ENCODE measurements around the gene FOXJ2.
A peak's percentile ranks its signal among the peaks of the same experiment; 100 is the strongest.
"Not testable (repeated sequence)": the region's sequence is repeated elsewhere in the genome, so short reads cannot be mapped to it uniquely, and the experiment has no call there.

Gene FOXJ2

DNA sequence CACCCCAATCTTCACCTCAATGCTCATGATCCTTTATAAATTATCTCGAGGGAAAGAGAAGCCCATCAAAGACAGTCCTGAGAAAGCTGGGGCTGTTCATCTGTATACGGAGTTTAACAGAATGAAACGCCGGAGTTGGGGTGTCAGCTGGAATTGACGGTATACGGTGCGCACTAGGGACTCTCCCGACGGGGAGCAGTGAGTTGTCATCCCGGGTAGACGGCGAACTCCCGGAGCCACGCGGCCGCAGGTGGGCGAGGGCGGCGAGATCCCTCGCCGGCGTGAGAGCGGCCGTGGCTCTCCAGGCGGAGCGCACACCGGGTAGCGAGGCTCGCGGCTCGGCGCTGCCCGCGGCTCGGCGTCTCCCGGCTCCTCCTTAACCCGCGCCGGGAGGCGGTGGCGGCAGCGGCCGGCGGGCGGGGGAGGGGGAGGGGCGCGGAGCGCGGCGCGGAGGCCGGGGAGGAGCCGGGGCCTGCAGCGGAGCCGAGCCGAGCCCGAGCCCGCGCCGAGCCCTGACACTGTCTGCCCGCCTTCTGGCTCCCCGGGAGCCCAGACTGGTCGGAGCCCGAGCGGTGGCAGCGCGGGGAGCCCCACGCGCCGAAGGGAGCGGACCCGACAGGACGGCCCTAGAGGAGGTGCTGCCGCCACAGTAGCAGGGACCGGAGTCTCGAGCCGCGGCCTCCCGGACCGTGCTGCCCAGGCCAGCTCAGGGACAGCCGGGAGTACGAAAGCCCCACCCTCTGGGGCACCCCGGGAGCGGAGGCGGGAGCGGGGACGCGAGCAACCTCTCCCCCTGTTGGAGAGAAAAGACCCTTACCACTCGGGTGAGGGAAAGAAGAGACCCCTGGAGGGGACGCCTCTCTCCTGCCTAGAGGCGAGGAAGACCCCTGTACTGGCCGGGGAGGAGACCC, at the start of gene FOXJ2:
Gene FOXJ2, plus strand, starts transcription at position 475 of the 911 bp plus-strand sequence. CDS start 7,117 bp downstream, outside the sequence.
- FAIRE-seq = no peak

DNA sequence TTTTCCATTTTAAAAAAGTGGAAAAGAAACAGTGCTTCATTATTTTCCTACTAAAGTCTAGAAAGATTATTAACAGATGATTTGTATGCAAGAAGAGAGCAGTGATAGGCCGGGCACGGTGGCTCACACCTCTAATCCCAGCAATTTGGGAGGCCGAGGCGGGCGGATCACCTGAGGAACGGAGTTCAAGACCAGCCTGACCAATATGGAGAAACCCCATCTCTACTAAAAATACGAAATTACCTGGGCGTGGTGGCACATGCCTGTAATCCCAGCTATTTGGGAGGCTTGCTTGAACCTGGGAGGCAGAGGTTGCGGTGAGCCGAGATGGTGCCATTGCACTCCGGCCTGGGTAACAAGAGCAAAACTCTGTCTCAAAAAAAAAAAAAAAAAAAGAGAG, 49.5 kb upstream of the FOXJ2 start:
- not testable (repeated sequence) for FAIRE-seq

DNA sequence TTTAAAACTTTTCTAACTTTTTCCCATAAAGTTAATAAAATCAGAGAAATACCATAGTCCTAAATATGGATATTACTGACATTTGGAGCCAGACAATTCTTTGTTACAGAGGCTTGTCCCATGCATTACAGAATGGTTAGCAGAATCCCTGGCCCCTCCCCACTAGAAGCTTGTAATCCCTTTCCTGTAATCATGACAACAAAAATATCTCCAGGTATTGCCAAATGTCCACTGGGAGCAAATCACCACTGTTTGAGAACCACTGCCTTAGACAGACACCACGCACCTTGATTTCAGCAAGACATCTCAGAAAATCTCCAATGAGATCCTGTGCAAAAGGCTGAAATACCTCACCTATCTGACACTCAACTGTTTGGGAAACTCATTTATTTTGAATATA, 49.1 kb upstream of the FOXJ2 start:
- not testable (repeated sequence) for FAIRE-seq

DNA sequence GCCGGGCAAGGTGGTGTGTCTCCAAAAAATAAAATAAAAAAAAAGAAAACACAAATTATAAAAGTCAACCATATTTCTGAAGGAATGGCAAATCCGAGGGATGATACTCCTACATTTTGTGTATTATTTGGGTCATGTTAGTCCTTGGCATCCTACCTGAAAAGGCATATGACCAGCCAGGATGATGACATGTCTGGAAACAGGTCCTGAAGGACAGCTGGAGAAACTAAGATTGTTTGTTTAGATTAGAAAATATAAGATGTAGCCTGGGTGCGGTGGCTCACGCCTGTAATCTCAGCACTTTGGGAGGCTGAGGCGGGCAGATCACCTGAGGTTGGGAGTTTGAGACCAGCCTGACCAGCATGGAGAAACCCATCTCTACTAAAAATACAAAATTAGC, 47.6 kb upstream of the FOXJ2 start:
- no peak for FAIRE-seq

DNA sequence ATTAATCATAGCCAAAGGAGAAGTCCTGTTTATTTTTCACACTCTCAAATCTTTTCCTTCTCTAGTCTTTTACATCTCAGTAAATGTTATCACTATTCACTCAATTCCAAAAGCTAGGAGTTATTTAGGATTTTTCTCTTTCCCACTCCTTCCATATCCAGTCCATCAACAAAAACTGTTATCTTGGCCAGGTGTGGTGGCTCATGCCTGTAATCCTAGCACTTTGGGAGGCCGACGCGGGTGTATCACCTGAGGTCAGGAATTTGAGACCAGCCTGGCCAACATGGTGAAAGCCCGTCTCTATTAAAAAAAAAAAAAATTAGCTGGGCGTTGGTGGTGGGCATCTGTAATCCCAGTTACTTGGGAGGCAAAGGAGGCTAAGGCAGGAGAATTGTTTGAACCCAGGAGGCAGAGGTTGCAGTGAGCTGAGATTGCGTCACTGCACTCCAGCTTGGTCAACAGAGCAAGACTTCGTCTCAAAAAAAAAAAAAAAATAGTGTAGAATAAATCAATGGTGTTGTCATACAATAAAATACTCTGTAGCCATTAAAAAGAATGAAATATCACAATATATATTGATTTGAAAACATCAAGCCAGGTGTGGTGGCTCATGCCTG, 46.6 kb upstream of the FOXJ2 start:
- no peak for FAIRE-seq

DNA sequence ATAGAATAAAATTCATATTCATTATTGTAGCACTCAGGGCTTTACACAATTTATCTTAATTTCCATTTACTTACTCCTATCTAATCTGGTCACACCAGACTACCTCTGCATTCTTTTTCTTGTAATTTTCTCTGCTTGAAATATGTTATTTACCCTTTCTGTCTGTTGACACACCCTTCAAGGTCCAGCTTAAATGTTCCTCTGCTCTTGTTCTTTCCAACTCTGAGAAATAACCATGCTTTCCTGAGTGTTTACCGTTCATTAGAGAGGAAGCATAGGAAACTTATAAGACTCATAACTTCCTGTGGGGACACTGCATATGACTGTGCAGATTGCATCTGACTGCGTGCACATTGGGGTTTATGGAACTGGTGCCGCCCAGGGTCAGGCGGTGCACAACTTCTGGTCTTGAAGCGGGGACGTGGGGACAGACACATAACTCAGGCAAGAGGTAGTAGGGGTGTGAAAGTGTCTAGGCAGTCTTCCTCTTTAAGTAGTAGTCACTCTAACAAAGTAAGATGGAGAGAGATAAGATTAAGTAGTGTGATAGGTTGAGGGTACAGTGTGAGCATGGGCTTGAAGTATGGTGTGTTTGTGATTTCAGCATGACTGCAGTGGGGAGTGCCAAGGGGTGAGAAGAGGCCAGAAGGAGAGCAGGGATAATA, 42.6 kb upstream of the FOXJ2 start:
- FAIRE-seq = no peak

DNA sequence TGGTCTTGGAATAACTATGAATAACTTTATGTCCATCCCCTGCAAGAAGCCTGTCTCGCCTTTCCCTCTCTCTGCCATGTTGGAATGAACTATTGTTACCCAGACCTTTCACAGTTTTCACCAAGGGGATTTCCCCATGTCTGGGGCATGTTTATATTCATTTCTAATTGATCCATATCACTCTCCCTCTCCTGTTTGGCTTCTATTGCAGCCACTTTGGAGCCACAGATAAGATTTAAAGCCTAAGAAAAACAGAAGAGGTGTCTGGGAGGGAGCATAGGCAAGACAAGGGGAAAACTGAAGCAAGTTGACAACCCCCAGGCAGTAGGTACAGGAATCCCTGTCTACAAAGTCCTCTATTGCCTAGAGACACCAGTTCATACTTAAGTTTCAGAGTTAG, 41.0 kb upstream of the FOXJ2 start:
- FAIRE-seq = no peak

DNA sequence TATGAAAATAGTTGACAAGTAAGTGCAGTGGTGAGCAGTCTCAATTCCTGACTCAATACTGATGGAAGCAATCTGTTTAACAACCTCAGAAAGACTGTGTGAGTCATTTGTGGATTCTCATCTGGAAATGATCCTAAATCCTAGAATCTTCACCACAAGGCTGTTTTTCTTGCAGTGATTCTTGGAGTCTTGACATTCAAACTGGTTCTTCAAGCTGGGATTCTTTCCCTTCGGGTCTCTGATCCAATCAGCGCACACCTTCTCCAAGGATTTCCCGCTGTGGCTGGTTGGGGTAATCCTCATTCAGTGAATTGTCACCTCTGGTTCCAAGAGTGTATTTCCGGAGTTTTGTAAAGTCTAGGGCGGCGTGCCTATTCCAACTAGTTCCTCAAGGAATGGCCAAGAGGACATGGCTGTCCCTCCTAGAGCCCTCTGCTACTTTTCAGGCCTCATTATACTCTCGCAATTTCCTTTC, 37.7 kb upstream of the FOXJ2 start:
- no peak for FAIRE-seq

DNA sequence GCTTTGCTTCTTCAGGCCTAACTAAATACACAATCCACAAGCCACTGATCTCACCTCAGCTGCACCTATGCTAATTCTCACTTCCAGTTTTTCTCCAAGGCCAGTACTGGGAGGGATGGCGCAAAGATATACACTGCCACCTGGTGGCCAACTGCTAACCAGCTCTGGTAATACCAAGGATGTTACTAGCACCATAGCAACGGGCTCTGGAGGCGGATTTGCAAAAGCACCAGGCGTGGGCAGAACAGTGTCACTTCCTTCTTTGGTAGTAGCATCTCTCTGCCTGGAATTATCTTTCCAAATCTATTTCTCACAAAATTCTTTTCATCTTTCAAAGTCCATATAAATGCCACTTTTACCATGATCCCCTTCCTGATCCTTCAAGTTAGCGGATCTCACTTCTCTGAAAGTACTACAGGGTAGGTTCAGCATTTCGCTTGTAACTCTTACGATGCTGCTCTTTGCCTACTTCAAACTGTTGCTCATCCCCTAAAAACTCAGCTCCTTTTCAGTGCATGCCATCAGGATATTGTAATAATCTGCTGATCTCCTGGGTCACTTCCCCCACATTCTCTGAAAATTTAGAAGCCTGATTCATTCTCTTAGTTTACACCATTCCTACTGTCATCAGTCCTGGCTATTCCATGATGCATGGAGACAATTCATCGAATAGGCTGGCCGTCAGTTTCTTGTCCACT, 37.1 kb upstream of the FOXJ2 start:
- FAIRE-seq = peak; percentile 65

DNA sequence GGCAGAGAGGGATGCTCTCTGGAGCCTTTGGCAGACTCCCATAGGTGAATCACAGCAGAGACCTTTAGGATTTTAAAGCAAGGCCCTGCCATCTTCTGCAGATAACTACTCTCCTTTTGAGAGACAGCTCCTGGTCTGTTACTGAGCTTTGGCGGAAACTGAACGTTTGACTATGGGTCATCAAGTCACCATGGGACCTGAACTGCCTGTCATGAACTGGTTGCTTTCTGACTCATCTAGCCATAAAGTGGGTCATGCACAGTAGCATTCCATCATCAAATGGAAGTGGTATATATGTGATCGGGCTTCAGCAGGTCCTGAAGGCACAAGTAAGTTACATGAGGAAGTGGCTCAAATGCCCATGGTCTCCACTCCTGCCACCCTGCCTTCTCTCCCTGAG, 31.7 kb upstream of the FOXJ2 start:
- FAIRE-seq = not testable (repeated sequence)

DNA sequence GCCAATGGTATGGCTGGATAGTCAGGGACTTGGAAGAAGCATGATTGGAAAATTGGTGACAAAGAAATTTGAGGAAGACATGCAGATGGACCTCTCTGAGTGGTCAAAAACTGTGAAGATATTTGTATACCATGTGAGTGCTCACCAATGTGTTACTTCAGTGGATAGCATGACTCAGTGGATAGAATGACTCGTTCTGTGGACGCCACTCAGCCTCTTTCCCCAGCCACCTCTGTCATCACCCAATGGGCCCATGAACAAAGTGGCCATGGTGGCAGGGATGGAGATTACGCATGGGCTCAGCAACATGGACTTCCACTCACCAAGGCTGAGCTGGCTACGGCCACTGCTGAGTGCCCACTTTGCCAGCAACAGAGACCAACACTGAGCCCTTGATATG, 31.0 kb upstream of the FOXJ2 start:
- not testable (repeated sequence) for FAIRE-seq

DNA sequence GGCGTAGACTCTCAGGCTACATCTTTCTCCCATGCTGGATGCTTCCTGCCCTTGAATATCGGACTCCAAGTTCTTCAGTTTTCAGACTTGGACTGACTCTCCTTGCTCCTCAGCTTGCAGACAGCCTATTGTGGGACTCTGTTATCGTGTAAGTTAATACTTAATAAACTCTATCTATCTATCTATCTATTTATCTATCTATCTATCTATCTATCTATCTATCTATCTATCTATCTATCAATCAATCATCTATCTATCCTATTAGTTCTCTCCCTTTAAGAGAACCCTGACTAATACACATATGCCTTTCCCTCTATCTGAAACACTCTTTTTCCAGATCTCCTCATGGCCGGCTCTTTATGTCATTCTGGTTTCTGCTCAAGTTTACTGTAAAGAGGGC, 27.6 kb upstream of the FOXJ2 start:
- not testable (repeated sequence) for FAIRE-seq

DNA sequence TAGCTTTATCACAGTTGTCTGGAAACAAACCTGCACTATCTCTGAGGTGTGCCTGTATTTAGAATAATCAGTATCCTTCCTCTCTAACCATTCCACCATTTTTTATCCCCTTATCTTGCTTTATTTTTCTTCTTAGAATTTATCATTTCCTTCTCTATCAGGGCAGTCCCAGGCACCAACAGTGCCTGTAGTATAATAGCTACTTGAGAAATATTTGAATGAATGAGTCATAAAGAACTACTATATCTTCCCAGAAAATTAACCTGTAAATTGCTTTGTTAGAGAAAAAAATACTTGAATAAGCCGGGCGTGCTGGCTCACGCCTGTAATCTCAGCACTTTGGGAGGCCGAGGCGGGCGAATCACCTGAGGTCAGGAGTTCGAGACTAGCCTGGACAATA, 21.2 kb upstream of the FOXJ2 start:
- no peak for FAIRE-seq

DNA sequence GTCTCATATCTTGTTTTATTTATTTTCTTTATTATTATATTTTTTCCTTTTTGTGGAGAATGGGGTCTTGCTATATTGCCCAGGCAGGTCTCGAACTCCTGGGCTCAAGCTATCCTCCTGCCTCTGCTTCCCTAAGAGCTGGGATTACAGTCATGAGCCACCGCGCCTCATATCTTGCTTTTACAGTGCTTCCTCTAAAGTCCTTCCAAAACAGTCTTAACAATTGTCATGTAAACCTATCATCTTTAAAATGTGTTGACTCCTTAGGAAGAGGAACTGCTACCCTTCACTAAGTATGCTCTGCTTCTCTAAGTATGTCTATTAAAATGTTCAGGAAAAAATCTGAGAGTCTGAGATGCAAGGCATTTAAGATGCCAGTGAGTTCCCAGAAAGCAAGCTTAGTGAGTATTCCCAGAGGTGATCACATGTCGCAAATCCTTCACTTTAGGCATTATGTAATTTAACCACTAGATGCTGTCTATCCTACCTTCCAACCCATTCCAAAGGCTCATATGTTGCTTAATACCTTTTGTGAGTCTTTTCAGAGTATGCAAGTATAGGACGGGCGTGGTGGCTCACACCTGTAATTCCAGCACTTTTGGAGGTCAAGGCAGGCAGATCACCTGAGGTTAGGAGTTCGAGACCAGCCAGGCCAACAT, 19.7 kb upstream of the FOXJ2 start:
- no peak for FAIRE-seq

DNA sequence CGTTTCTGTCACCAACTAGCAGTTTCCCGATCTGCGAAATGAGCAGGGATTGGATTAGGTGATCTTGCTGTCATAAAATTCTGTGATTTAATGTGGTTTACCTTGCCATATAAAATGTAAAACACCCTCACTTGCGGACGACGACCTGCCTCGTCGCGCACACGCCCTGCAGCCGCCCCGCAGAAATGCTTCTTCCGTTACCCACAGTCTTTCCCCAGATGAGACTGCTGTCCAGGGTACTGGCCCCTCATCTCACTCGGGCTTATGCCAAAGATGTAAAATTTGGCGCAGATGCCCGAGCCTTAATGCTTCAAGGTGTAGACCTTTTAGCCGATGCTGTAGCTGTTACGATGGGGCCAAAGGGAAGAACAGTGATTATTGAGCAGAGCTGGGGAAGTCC, 17.7 kb upstream of the FOXJ2 start:
- no peak for FAIRE-seq

DNA sequence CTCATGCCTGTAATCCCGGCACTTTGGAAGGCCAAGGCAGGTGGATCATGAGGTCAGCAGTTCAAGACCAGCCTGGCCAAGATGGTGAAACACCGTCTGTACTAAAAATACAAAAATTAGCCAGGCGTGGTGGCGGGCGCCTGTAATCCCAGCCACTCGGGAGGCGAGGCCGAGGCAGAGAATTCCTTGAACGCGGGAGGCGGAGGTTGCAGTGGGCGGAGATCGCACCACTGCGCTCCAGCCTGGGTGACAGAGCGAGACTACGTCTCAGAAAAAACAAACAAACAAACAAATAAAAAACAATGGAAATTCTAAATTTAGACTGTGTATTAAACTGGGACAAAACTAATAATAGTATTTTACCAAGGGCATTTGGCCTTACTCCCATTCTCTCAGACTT, 14.3 kb upstream of the FOXJ2 start:
- FAIRE-seq = not testable (repeated sequence)

DNA sequence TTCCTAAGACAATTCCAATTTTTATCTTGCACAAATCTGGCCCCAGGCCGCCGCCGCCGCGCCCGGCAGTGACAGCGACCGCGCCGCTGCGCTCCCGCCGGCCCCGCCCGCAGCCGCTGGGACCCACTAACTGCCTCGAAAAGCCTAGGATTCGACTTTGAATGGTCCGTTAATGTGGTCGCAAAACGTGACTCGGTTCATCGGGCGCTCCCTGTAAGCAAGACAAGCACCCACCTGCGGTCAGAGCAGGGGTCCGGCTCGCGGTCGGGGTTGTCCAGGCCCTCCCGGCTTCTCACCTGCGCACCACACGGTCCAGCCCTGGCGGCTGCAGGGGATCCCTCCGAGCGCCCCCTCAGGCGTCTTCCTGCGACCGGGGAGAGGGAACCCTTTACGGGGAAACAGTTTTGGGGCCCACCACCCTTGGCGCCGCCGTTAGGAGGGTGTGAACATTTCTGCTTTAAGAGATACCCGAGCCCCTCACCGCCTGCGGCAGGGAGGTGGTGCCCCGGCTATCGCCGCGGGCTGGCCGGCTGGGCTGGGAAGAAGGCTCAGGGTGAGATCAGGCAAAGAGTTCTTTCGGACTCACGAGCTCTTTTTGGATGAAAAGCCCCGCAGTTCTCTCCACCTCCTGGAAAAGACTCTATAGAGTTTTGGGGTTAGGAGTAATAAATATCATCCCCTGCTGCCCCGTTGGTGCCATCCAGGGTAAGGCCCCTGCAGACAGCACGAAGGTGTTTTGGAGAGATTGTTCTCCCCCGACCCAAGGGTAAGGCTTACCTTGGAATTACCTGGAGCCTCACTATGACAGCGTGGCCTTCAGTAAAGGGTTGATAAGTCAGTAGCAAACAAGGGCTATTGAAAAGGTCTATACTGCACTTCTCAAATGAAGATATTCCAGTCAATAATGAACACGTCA, 13.6 kb upstream of the FOXJ2 start:
- FAIRE-seq = no peak

DNA sequence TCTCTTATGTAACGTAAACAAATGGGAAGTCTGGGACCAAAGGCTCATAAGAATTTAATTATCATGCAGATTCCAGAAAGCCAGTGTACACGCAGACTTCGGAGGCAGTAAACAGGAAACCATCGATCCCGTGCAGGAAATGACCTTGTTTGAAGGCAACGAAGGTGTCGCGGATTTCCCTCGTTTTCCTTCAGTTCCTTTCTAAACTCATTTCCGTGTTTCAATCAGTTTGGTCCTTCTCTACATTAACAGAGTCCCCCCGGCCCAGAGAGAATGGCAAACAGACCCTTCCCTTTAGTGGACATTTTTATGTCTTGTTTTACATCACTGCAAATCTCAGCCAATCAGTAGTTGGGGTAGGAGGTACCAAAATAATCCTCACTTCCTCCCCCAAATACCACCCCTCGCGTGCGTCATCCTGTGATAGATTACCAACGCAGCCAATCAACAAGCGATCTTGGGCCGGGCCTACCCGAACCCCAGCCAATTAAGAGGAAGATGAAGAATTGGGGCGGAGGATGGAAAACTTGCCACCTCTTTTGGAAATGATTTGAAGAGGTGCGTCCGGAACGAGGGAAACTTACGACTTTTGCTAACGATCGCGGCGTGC, 6.1 kb upstream of the FOXJ2 start:
- FAIRE-seq = peak; percentile 98

DNA sequence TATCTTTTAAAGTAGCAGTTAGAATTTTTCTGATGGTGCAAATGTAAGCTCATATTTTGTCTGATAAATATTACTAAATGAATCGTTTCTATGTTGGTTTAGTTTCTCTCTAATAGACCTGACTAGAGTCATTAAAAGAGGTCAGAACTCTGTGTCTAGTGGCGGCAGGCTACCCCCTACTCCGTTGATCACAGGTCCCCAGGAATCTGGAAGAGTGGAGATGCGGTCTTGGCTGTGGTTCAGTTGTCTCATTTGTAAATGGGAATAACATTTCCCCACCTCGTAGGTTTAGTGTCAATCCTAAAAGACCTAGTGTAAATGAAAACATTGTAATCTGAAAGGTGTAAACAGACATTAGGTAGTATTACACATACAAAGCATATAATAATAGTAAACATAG, 4.7 kb upstream of the FOXJ2 start:
- FAIRE-seq = no peak

DNA sequence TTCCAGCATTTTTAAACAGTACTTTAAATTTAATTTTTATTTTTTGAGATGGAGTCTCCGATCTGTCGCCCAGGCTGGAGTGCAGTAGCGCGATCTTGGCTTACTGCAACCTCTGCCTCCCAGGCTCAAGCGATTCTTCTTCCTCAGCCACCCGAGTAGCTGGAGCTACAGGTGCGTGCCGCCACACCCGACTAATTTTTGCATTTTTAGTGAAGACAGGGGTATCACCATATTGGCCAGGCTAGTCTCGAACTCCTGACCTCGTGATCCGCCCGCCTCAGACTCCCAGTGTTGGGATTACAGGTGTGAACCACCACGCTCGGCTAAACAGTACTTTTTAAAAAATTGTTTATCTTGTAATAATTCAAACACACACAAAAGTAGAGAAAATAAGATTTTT, 4.2 kb upstream of the FOXJ2 start:
- no peak for FAIRE-seq

DNA sequence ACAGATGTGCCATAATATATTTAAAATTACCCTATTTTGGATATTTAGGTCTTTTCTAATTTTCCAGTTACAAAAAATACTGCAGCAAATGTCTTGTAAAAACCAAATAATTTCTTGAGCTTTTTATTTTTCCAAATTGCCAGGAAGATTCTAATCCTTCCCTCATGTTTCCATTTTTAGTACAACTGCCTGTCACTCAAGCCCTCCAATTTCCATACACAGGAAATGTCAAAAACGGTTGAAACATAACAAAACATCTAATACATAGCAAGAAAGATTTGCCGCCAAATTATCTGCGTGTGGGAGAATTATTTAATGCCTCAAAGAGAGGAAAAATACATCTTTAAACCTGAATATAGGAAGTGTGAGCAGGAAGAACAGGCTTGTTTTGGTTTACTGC, 2.3 kb upstream of the FOXJ2 start:
- no peak for FAIRE-seq
